HUES64 (cell line): ENCODE data around the gene SDK1.

Experiments used
- H3K27ac ChIP-seq: 2 replicates; pipeline ENCODE4 v1.7.0; 2013; ENCODE audit warnings: low read depth, low read length, inconsistent platforms
- H3K27me3 ChIP-seq: 2 replicates; pipeline ENCODE4 v1.6.1; 2013; ENCODE audit warnings: mild to moderate bottlenecking, low read length; ENCODE audit not compliant: insufficient read depth
- H3K36me3 ChIP-seq: 2 replicates; pipeline ENCODE4 v1.6.1; 2013; ENCODE audit warnings: mild to moderate bottlenecking, low read length; ENCODE audit not compliant: insufficient read depth
- H3K4me1 ChIP-seq: 2 replicates; pipeline ENCODE4 v1.6.1; 2013; ENCODE audit warnings: mild to moderate bottlenecking, low read length, moderate library complexity; ENCODE audit not compliant: insufficient read depth
- H3K4me3 ChIP-seq: 2 replicates; pipeline ENCODE4 v1.5.1; 2013; ENCODE audit warnings: mild to moderate bottlenecking, low read length, moderate library complexity
- H3K9ac ChIP-seq: 2 replicates; pipeline ENCODE4 v1.6.1; 2013; ENCODE audit warnings: mild to moderate bottlenecking, low read depth, low read length
- H3K9me3 ChIP-seq: 2 replicates; pipeline ENCODE4 v1.6.1; 2013; ENCODE audit warnings: low read depth, low read length; ENCODE audit not compliant: insufficient read depth
- WGBS: fragments of 150-250, 120-280 bp; methylation state at CpG from one replicate; pipeline ENCODE4 v1.1.7; 2013; ENCODE audit warnings: missing lambda C conversion rate; 5-methylcytosine and 5-hydroxymethylcytosine counted together

Gene SDK1

GRCh38 chr7:3942816-3943745 lies 642.0 kb downstream of the SDK1 start:
- Histone ChIP-seq H3K4me1 (peaks cover 11% of the 10 kb centered on the region), H3K36me3 (no peaks in the 10 kb centered on the region), H3K9ac (no peak overlapping the region), H3K27ac (no peak overlapping the region), H3K4me3 (no peak overlapping the region), H3K9me3 (no peaks in the 10 kb centered on the region), H3K27me3 (no peaks in the 10 kb centered on the region)
- WGBS, result 92% methylated on average over 27 of the region's 30 CpGs

GRCh38 chr7:3943779-3944520 lies 642.9 kb downstream of the SDK1 start:
- Histone ChIP-seq H3K4me3 (no peak overlapping the region), H3K27ac (no peak overlapping the region), H3K9ac (no peak overlapping the region), H3K4me1 (peaks cover 11% of the 10 kb centered on the region), H3K9me3 (no peaks in the 10 kb centered on the region), H3K36me3 (no peaks in the 10 kb centered on the region), H3K27me3 (no peaks in the 10 kb centered on the region)
- WGBS, result 92% methylated on average over 10 of the region's 10 CpGs

GRCh38 chr7:3949242-3949640 lies 648.2 kb downstream of the SDK1 start:
- H3K4me3 ChIP-seq, result no peak overlapping the region
- H3K4me1 ChIP-seq, result no peaks in the 10 kb centered on the region
- H3K27me3 ChIP-seq, result no peaks in the 10 kb centered on the region
- H3K9ac ChIP-seq, result no peak overlapping the region
- no peaks in the 10 kb centered on the region for H3K9me3 ChIP-seq
- 93% methylated on average over 15 of the region's 16 CpGs for WGBS
- no peak overlapping the region for H3K27ac ChIP-seq
- no peaks in the 10 kb centered on the region for H3K36me3 ChIP-seq

DNA sequence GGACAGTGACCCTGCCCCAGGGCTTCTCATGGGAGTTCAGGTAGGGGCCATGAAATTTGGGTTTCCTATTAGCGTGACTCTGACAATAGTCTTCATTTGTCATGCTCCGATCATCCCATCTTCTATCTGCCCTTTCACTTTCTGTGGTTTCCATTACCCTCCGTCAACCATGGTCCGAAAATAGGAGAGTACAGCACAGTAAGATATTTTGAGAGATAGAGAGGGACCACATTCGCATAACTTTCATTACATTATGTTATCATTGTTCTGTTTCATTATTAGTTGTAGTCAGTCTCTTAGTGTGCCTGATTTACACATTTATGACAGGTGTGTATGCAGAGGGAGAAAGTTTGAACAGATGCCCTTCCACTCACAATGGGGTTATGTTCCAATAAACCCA lies 649.2 kb downstream of the SDK1 start:
- Histone ChIP-seq H3K27me3 (no peaks in the 10 kb centered on the region), H3K36me3 (no peaks in the 10 kb centered on the region), H3K4me1 (no peaks in the 10 kb centered on the region), H3K27ac (no peak overlapping the region), H3K4me3 (no peak overlapping the region), H3K9me3 (no peaks in the 10 kb centered on the region), H3K9ac (no peak overlapping the region)
- WGBS, result 98% methylated on average over 5 of the region's 5 CpGs

GRCh38 chr7:3951316-3952055 lies 650.4 kb downstream of the SDK1 start:
- Histone ChIP-seq H3K27ac (no peak overlapping the region), H3K9ac (no peak overlapping the region), H3K4me3 (no peak overlapping the region), H3K27me3 (no peaks in the 10 kb centered on the region), H3K9me3 (no peaks in the 10 kb centered on the region), H3K4me1 (no peaks in the 10 kb centered on the region), H3K36me3 (no peaks in the 10 kb centered on the region)
- 96% methylated on average over 33 of the region's 33 CpGs for WGBS

GRCh38 chr7:3953133-3953532 lies 652.1 kb downstream of the SDK1 start:
- no peak overlapping the region for H3K4me3 ChIP-seq
- H3K9me3 ChIP-seq, result no peaks in the 10 kb centered on the region
- H3K36me3 ChIP-seq, result no peaks in the 10 kb centered on the region
- WGBS, result 89% methylated on average over 6 of the region's 6 CpGs
- H3K27me3 ChIP-seq, result no peaks in the 10 kb centered on the region
- no peak overlapping the region for H3K9ac ChIP-seq
- H3K4me1 ChIP-seq, result no peaks in the 10 kb centered on the region
- H3K27ac ChIP-seq, result no peak overlapping the region

DNA sequence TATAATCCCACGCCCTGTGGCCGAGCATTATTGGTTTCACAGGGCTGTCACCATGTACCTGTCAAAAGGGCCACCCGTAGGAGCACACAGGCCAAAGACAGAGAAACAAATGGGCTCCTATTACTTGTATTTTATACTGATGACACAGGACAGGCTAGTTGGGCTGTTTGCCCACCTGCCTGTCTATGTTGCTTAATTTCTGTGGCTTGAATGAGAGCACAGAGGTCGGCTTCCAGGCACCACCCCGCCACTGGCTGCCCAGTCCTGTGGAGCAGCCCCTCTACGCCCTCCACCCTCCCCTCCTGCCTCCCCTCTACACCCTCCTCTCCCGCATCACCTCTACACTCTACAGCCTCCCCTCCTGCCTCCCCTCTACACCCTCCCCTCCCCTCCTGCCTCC lies 652.9 kb downstream of the SDK1 start:
- no peaks in the 10 kb centered on the region for H3K36me3 ChIP-seq
- no peak overlapping the region for H3K27ac ChIP-seq
- no peaks in the 10 kb centered on the region for H3K9me3 ChIP-seq
- 86% methylated on average over 6 of the region's 7 CpGs for WGBS
- no peak overlapping the region for H3K4me3 ChIP-seq
- H3K27me3 ChIP-seq, result no peaks in the 10 kb centered on the region
- no peak overlapping the region for H3K9ac ChIP-seq
- H3K4me1 ChIP-seq, result no peaks in the 10 kb centered on the region

GRCh38 chr7:3955026-3955425 lies 654.0 kb downstream of the SDK1 start:
- Histone ChIP-seq H3K9me3 (no peaks in the 10 kb centered on the region), H3K4me1 (no peaks in the 10 kb centered on the region), H3K4me3 (no peak overlapping the region), H3K9ac (no peak overlapping the region), H3K27me3 (no peaks in the 10 kb centered on the region), H3K36me3 (no peaks in the 10 kb centered on the region), H3K27ac (no peak overlapping the region)
- 96% methylated on average over 11 of the region's 11 CpGs for WGBS

GRCh38 chr7:3955751-3956696 lies 655.0 kb downstream of the SDK1 start:
- Histone ChIP-seq H3K4me1 (no peaks in the 10 kb centered on the region), H3K9ac (no peak overlapping the region), H3K27ac (no peak overlapping the region), H3K27me3 (no peaks in the 10 kb centered on the region), H3K4me3 (no peak overlapping the region), H3K36me3 (no peaks in the 10 kb centered on the region), H3K9me3 (no peaks in the 10 kb centered on the region)
- 95% methylated on average over 14 of the region's 14 CpGs for WGBS

- no peak overlapping the region for H3K27ac ChIP-seq
- H3K27me3 ChIP-seq, result no peaks in the 10 kb centered on the region
- H3K4me3 ChIP-seq, result no peak overlapping the region
- H3K4me1 ChIP-seq, result no peaks in the 10 kb centered on the region
- H3K36me3 ChIP-seq, result no peaks in the 10 kb centered on the region
- no peaks in the 10 kb centered on the region for H3K9me3 ChIP-seq
- H3K9ac ChIP-seq, result no peak overlapping the region
- 95% methylated on average over 11 of the region's 11 CpGs for WGBS
These were observed 655.9 kb downstream of the SDK1 start for GRCh38 chr7:3956949-3957348.
